ENCODE measurements around the gene FXYD5. TPM values are rescaled to one million over a fixed set of nuclear protein-coding genes. Genes with fewer than 3 reads are reported as not detected.
A peak's percentile ranks its signal among the peaks of the same experiment; 100 is the strongest.

Gene FXYD5
- total RNA-seq, 4 donors from 2014 or later: 10.9 to 86.2 (median 34.2) TPM

DNA sequence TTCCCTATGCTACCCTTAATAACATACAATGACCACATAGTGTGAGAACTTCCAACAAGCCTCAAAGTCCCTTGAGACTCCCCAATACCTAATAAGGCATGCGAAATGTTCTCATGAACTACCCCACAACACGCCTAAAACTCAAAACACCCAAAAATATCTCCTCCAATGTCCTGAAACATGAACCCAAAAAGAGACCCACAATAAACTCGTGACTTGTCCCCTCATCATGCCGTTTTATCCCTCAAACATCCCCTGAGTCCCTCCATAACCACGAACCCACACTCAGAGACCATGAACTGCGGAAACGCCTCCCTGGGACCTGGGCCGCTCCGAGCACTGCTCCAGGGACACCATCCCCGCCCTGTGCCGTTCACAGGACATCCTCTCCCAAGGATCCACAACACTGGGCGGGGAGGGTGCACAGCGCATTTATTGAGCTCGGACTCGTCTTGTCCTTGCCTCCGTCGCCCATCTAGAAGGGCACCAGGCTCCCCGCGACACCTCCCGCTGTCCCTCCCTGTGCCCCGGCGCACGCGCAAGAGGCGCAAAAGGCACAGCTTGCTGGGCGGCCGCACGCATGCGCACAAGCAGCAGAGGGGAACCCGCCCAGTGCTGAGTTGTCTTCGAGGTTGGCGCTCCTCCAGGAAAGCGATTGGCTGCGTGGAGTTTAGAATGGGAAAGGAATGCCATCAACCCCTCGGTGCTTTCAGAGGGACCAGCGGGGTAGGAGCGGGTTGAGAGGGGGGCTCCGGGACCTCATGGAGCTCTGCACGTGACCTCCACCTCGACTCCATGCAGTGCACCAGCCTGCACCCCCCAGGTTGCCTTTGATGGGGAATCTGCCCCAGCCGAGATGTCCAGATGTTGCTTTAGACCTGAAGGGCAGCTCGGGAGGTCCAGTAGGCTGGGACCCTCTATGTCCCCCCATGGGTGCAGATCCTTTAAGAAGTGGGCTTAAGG, 30.2 kb upstream of the FXYD5 start:
- Histone ChIP-seq H3K27ac (peak overlapping the region; percentile 85 to 96), H3K36me3 (no peaks in the 10 kb centered on the region), H3K4me1 (peaks cover 0 to 11% of the 10 kb centered on the region in 2 donors), H3K27me3 (no peaks in the 10 kb centered on the region), H3K4me3 (peak overlapping the region; percentile 46 to 80), H3K9me3 (no peaks in the 10 kb centered on the region)
- TF ChIP-seq POLR2A (IDR thresholded peaks at IDR 0.05): peak; percentile 86 to 96
- TF ChIP-seq, protein P1, sequence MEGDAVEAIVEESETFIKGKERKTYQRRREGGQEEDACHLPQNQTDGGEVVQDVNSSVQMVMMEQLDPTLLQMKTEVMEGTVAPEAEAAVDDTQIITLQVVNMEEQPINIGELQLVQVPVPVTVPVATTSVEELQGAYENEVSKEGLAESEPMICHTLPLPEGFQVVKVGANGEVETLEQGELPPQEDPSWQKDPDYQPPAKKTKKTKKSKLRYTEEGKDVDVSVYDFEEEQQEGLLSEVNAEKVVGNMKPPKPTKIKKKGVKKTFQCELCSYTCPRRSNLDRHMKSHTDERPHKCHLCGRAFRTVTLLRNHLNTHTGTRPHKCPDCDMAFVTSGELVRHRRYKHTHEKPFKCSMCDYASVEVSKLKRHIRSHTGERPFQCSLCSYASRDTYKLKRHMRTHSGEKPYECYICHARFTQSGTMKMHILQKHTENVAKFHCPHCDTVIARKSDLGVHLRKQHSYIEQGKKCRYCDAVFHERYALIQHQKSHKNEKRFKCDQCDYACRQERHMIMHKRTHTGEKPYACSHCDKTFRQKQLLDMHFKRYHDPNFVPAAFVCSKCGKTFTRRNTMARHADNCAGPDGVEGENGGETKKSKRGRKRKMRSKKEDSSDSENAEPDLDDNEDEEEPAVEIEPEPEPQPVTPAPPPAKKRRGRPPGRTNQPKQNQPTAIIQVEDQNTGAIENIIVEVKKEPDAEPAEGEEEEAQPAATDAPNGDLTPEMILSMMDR (IDR thresholded peaks at IDR 0.05): no peak
- intact Hi-C loops (cut with DNase I; ENCODE audit: low total_unique reads): no loop called here
- peak; percentile 94 to 95 for DNase-seq

DNA sequence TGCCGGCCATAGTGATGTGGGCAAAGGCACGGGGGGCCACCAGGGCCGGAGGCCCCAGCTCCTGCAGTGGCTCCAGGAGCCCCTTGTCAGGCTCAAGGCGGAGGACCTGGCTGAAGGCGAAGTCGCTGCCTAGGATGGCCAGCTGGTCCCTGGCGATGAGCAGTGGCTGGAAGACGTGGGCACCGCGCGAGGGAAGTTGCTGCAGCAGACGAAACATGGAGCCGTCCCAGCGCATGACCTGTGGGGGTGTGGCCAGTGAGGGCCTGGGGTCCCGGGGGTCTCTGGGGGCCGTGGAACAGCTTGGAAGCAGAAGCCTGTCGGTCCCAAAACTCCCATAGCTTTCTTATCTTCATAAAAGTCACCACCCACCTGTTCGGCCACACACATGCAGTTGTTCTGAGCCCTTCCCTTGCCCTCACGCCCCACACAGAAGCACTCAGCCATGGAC, 29.2 kb upstream of the FXYD5 start:
- Histone ChIP-seq H3K27me3 (no peaks in the 10 kb centered on the region), H3K4me3 (no peak overlapping the region), H3K27ac (peak overlapping the region; percentile 85 to 96), H3K9me3 (no peaks in the 10 kb centered on the region), H3K4me1 (peaks cover 0 to 11% of the 10 kb centered on the region in 2 donors), H3K36me3 (no peaks in the 10 kb centered on the region)
- DNase-seq: no peak
- intact Hi-C loops (cut with DNase I; ENCODE audit: low total_unique reads): no loop called here
- TF ChIP-seq, protein P1 (IDR thresholded peaks at IDR 0.05): no peak
- no peak for TF ChIP-seq POLR2A (IDR thresholded peaks at IDR 0.05)

DNA sequence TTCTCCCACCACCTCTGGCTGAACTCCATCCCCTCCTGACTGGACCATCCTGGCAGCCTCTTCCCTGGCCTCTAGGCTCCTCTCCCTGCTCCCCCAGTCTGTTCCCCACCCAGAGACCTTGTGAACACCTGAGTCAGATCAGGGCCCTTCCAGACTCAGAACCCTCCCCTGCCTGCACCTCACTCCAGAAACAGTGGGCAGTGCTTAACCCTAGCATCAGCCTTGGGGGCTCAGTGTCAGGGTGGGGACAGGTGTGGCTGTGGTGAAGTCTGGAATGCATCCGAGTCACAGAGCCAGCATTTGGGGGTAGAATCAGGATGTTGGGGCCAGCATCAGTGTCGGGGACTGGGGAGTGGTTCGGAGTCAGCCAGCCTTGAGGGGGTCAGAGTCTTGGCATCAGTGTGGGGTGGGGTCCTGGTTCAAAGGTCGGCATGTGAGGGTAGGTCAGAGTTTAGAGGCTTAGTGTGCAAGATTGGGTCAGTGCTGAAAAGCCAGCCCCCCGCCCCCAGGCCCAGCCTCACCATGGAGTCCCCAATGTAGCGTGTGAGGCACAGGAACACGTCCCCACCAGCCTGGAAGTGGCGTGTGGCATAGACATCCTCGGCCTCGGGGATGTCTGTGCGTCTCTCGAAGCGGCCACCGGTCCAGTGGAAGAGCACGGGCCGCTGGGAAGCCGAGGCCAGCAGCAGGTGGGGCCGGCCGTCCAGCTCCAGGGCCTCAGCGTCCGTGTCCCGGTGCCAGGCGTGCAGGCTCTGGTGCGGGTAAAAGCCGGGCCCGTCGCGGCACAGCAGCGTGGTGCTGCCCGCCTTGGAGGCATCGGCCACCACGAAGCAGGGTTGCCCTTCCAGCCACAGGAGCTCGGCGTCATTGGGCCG, 28.5 kb upstream of the FXYD5 start:
- Histone ChIP-seq H3K9me3 (no peaks in the 10 kb centered on the region), H3K4me1 (peaks cover 0 to 11% of the 10 kb centered on the region in 2 donors), H3K27me3 (no peaks in the 10 kb centered on the region), H3K36me3 (no peaks in the 10 kb centered on the region), H3K4me3 (no peak overlapping the region), H3K27ac (peak overlapping the region; percentile 85 to 96)
- intact Hi-C loops (cut with DNase I; ENCODE audit: low total_unique reads): no loop called here
- DNase-seq: no peak
- TF ChIP-seq, protein P1 (IDR thresholded peaks at IDR 0.05): no peak
- TF ChIP-seq POLR2A (IDR thresholded peaks at IDR 0.05): no peak

DNA sequence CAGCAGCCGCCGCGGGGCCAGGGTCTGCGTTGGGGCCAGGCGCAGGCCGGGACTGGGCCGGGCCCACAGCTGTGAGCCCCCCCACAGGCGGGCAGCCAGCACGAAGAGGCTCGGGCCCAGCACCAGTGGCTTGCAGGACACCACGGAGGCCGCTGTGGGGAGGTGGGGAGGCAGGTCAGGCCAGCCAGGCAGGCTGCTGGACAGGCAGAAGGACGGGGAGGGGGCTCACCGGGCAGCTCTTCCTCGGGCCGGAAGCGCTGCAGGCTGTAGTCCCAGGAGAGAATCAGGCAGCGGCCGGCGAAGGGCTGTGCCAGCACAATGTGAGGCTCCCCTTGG, 27.9 kb upstream of the FXYD5 start:
- no peak overlapping the region for H3K4me3 ChIP-seq
- DNase-seq: no peak
- intact Hi-C loops (cut with DNase I; ENCODE audit: low total_unique reads): no loop called here
- H3K27ac ChIP-seq: peak overlapping the region; percentile 85 to 96
- no peaks in the 10 kb centered on the region for H3K9me3 ChIP-seq
- TF ChIP-seq POLR2A (IDR thresholded peaks at IDR 0.05): no peak
- TF ChIP-seq, protein P1 (IDR thresholded peaks at IDR 0.05): no peak
- H3K4me1 ChIP-seq: peaks cover 0 to 11% of the 10 kb centered on the region in 2 donors
- no peaks in the 10 kb centered on the region for H3K27me3 ChIP-seq
- H3K36me3 ChIP-seq: no peaks in the 10 kb centered on the region

All from uterus (tissue), 4 donors.